Vagina (tissue), 2 donors: ENCODE data around the gene ENTPD2.

Experiments used
- POLR2A ChIP-seq, 2 donors: fragments of 450-650 bp; IDR thresholded peaks; one replicate each; pipeline ENCODE4 v1.6.1; 2017; ENCODE audit warnings: antibody characterized with exemption in 2 of 2, mild to moderate bottlenecking in 2 of 2, moderate library complexity in 2 of 2
- TF ChIP-seq, protein P1 (sequence below), 3 experiments: fragments of 450-650 bp in 2 of 3; fragments of 200-600 bp in 1 of 3; sonication (generic) in 1 of 3; IDR thresholded peaks; one replicate each; pipeline ENCODE4 v1.5.1; 2017 to 2019; ENCODE audit warnings: antibody characterized with exemption in 3 of 3, mild to moderate bottlenecking in 2 of 3, moderate library complexity in 2 of 3

DNA sequence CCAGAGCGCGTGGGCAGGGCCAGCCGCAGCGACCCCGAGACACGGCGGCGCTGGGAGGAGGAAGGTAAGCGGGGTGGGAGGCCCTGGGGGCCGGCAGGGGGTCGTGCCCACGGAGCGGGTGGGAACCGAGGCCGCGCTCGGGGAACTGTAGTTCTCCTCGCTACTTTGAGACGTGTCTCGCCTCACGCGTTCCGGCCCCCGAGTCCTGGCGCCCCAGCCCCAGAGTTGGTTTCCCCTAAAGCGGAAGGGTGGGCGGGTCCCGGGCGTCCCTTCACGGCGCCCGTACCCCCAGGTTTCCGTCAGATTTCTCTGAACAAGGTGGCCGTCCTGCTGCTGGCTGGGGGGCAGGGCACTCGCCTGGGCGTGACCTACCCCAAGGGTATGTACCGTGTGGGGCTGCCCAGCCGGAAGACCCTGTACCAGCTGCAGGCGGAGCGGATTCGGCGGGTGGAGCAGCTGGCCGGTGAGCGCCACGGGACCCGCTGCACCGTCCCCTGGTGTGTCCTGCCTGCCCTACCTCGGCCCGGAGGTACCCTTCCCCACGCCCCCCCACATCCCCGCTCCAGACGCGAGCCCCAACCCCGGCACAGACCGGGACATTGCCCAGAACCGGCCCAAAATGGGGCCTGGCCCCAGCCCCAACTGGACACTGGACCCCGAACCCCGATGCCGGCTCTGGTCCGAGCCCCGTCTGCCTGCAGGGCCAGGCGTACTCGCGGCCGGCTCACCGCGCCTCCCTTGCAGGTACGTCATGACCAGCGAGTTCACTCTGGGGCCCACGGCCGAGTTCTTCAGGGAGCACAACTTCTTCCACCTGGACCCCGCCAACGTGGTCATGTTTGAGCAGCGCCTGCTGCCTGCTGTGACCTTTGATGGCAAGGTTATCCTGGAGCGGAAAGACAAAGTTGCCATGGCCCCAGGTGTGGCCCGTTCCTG is 24.2 kb upstream of the ENTPD2 start:
- TF ChIP-seq POLR2A (IDR thresholded peaks at IDR 0.05), result no peak
- TF ChIP-seq, protein P1, sequence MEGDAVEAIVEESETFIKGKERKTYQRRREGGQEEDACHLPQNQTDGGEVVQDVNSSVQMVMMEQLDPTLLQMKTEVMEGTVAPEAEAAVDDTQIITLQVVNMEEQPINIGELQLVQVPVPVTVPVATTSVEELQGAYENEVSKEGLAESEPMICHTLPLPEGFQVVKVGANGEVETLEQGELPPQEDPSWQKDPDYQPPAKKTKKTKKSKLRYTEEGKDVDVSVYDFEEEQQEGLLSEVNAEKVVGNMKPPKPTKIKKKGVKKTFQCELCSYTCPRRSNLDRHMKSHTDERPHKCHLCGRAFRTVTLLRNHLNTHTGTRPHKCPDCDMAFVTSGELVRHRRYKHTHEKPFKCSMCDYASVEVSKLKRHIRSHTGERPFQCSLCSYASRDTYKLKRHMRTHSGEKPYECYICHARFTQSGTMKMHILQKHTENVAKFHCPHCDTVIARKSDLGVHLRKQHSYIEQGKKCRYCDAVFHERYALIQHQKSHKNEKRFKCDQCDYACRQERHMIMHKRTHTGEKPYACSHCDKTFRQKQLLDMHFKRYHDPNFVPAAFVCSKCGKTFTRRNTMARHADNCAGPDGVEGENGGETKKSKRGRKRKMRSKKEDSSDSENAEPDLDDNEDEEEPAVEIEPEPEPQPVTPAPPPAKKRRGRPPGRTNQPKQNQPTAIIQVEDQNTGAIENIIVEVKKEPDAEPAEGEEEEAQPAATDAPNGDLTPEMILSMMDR (IDR thresholded peaks at IDR 0.05), result no peak
